Kidney (tissue), 14 donors: ENCODE results near the gene SLC1A5. TPM values are rescaled to one million over a fixed set of nuclear protein-coding genes. Genes with fewer than 3 reads are reported as not detected.
"Not testable (repeated sequence)": the region's sequence is repeated elsewhere in the genome, so short reads cannot be mapped to it uniquely, and the experiment has no call there.

ENCODE experiments used
- DNase-seq, 5 donors: peaks; one replicate each; pipeline ENCODE4 v3.0.0-alpha.2; 2013 to 2020
- FAIRE-seq: peaks from 2 replicates; lab custom pipeline; 2012; peaks lifted over from hg19 to GRCh38; lab: Jason Lieb, UNC
- H3K27ac ChIP-seq, 2 donors: one replicate each; pipeline ENCODE4 v1.7.0; 2013; ENCODE audit warnings: low read depth in 2 of 2, low read length in 2 of 2, inconsistent platforms in 1 of 2
- H3K27me3 ChIP-seq: one replicate; pipeline ENCODE4 v1.7.1; 2013; ENCODE audit warnings: low read length, inconsistent platforms; ENCODE audit not compliant: control insufficient read depth, insufficient read depth
- H3K36me3 ChIP-seq, 3 donors: one replicate each; pipeline versions ENCODE4 v1.7.0 to v1.7.1; 2013; ENCODE audit warnings: low read length in 3 of 3, control low read depth in 1 of 3, inconsistent platforms in 1 of 3; ENCODE audit not compliant: insufficient read depth in 3 of 3, control insufficient read depth in 2 of 3
- H3K4me1 ChIP-seq, 3 donors: one replicate each; pipeline versions ENCODE4 v1.7.0 to v1.7.1; 2013; ENCODE audit warnings: low read length in 3 of 3, inconsistent platforms in 1 of 3, low read depth in 1 of 3; ENCODE audit not compliant: control insufficient read depth in 2 of 3, insufficient read depth in 2 of 3
- H3K4me3 ChIP-seq, 3 donors: one replicate each; pipeline versions ENCODE4 v1.7.0 to v1.8.1; 2013; ENCODE audit warnings: low read length in 3 of 3, control low read depth in 1 of 3, inconsistent platforms in 1 of 3
- H3K9ac ChIP-seq, 3 donors: one replicate each; pipeline versions ENCODE4 v1.7.0 to v1.7.1; 2013; ENCODE audit warnings: low read length in 3 of 3, control low read depth in 1 of 3, inconsistent platforms in 1 of 3
- H3K9me3 ChIP-seq, 3 donors: one replicate each; pipeline versions ENCODE4 v1.7.0 to v1.7.1; 2013; ENCODE audit warnings: low read length in 3 of 3, control low read depth in 1 of 3, inconsistent platforms in 1 of 3; ENCODE audit not compliant: control insufficient read depth in 2 of 3, insufficient read depth in 1 of 3
- intact Hi-C: fragments of 100-400 bp; cut with DNase I; formaldehyde crosslinking; loops from one replicate; pipeline ENCODE4 v1.11.1; 2022
- polyA plus RNA-seq: library from polyadenylated mRNA; stranded (reverse); fragments of 350-450 nt; fragmentation: Illumina TruSeq; extraction: RNeasy Lipid Tissue Mini Kit (QIAGEN cat#74804); gene quantifications from one replicate; pipeline ENCODE4 v1.2.3, GENCODE V29; 2014; ENCODE audit warnings: low read depth, low replicate concordance; ENCODE audit not compliant: insufficient read depth
- total RNA-seq: library from RNA; stranded (reverse); fragmentation: NEBNext Ultra II Directional; extraction: Animal tissue kit (Norgen Biotek cat#: 25700); gene quantifications from one replicate; pipeline ENCODE4 v1.2.1, GENCODE V29; 2021
- TF ChIP-seq, protein P1 (sequence below): IDR thresholded peaks from 3 replicates; pipeline ENCODE4 v1.5.1; 2012; ENCODE audit warnings: mild to moderate bottlenecking, moderate library complexity, borderline replicate concordance; ENCODE audit not compliant: insufficient read depth; ENCODE audit errors: extremely low read depth
- donor health status: control.
- donor health status: control.
- donor health status: control.
- donor health status: control.
- donor health status: control.
- donor health status: DM: yes; HTN: yes; CAD: no.
- donor health status: Normal renal cell carcinoma (clear cell type).

SLC1A5 gene
- total and polyA plus RNA-seq, 2 donors from 2014 or later: 42.1 to 93.9 TPM

DNA sequence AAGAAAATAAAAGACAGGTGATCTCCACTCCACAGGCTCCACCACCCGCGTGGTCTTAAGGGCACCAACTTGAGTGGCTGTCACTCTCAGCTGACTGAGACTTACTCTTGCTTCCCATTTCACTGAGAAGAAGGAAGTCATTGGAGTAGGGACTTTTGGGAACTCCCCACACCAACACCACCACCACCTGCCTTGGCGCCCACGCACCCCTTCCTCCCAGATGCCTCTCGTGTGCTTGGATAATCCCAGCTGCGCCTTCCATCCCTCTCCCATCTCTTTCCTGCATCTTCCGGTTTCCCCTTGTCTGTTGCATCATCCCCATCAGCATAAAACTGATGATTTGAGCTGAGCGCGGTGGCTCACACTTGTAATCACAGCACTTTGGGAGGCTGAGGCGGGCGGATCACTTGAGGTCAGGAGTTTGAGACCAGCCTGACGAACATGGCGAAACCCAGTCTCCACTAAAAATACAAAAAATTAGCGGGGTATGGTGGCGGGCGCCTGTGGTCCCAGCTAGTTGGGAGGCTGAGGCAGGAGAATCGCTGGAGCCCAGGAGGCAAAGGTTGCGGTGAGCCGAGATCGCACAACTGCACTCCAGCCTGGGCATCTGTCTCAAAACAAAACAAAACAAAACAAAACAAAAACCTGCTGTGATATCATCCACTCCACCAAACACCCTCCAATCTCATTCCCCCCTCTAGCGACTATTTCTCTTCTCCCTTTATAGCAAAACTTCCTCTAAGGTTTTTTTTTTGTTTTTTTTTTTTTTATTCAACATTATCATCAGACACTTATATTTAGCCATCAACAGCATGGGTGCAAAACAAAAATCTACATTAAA, 36.7 kb upstream of the SLC1A5 start:
- no peaks in the 10 kb centered on the region for H3K9me3 ChIP-seq
- intact Hi-C loops: no loop called here
- no peak for DNase-seq
- TF ChIP-seq, protein P1, sequence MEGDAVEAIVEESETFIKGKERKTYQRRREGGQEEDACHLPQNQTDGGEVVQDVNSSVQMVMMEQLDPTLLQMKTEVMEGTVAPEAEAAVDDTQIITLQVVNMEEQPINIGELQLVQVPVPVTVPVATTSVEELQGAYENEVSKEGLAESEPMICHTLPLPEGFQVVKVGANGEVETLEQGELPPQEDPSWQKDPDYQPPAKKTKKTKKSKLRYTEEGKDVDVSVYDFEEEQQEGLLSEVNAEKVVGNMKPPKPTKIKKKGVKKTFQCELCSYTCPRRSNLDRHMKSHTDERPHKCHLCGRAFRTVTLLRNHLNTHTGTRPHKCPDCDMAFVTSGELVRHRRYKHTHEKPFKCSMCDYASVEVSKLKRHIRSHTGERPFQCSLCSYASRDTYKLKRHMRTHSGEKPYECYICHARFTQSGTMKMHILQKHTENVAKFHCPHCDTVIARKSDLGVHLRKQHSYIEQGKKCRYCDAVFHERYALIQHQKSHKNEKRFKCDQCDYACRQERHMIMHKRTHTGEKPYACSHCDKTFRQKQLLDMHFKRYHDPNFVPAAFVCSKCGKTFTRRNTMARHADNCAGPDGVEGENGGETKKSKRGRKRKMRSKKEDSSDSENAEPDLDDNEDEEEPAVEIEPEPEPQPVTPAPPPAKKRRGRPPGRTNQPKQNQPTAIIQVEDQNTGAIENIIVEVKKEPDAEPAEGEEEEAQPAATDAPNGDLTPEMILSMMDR: no peak
- no peaks in the 10 kb centered on the region for H3K36me3 ChIP-seq
- FAIRE-seq: no peak
- no peak overlapping the region for H3K9ac ChIP-seq
- H3K27me3 ChIP-seq: no peaks in the 10 kb centered on the region
- no peak overlapping the region for H3K4me3 ChIP-seq
- no peaks in the 10 kb centered on the region for H3K4me1 ChIP-seq
- H3K27ac ChIP-seq: no peak overlapping the region

DNA sequence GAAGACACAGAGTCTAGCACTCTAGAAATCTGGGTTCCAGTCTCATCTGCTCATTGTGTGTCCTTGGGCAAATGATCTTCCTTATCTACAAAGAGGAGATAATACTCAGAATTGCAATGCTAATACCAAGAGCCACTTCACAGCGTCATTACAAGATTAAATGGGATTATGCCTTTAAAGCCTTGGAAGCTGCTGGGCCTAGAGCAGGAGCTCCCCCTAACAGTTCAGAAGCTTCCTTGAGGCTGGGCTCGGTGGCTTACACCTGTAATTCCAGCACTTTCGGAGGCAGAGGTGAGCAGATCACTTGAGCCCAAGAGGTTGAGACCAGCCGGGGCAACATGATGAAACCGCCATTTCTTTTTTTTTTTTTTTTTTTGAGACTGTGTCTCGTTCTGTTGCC, 34.7 kb upstream of the SLC1A5 start:
- intact Hi-C loops: no loop called here
- H3K4me3 ChIP-seq: no peak overlapping the region
- H3K9me3 ChIP-seq: no peaks in the 10 kb centered on the region
- no peaks in the 10 kb centered on the region for H3K27me3 ChIP-seq
- DNase-seq: no peak
- no peaks in the 10 kb centered on the region for H3K4me1 ChIP-seq
- TF ChIP-seq, protein P1: no peak
- no peaks in the 10 kb centered on the region for H3K36me3 ChIP-seq
- no peak overlapping the region for H3K27ac ChIP-seq
- no peak for FAIRE-seq
- H3K9ac ChIP-seq: no peak overlapping the region

DNA sequence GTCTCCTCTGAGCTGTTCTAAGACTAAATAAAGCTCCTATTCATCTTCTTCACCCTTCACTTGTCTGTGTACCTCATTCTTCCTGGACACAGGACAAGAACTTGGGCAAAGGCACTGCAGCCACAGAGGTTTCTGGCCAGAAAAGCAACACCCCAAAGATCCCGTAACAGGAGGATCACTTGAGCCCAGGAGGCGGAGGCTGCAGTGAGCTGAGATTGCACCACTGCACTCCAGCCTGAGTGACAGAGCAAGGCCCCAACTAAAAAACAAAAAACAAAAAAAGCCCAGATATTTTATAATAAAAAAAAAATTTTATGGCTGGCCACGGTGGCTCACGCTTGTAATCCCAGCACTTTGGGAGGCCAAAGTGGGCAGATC, 34.0 kb upstream of the SLC1A5 start:
- H3K9me3 ChIP-seq, H3K27me3 ChIP-seq, H3K4me3 ChIP-seq, H3K36me3 ChIP-seq, FAIRE-seq, intact Hi-C loops, H3K4me1 ChIP-seq, DNase-seq, H3K9ac ChIP-seq, H3K27ac ChIP-seq: not testable (repeated sequence)

DNA sequence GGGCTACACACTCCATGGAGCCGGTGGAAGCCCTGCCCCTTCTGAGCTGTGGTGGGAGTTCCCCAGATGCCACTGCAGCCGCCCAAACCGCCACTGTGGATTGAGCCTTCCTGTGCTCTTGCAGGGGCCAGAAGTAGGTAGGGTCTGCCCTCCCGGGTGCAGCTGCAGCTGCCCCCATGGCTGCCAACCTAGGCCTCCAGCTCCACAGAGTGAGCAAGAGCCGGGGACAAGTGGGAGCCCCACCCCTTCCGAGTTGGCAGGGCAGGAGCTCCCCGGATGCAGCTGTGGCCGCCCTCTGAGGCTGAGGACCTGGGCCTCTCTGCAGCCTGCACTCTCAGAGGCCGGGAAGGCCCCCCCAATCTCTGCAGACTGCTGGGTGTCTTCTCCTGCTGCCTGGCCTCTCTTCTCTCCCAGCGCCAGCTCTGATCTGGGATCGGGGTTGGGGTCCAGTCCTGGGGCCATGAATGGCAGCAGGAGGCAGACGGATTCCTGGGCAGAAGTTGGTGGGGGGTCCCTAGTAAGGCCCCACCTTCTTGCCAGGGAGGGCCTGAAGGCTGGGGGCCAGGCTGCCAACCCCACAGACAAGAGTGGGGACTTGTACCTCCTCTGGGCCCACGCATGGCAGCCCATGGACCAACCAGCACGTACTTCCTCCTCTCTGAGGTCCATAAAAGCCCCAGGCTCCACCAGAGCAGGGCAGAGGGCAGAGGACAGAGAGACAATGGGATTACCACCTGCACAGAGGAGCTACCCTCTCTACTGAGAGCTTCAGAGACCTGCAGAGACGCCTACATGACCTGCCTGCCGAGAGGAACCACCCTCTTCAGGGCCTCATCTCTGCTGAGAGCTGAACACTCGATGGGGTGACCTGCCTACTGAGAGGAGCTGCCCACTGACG, 33.4 kb upstream of the SLC1A5 start:
- no peak overlapping the region for H3K9ac ChIP-seq
- no peak overlapping the region for H3K27ac ChIP-seq
- H3K4me3 ChIP-seq: no peak overlapping the region
- no peaks in the 10 kb centered on the region for H3K27me3 ChIP-seq
- no peaks in the 10 kb centered on the region for H3K9me3 ChIP-seq
- peak in 1 of 5 donors; percentile 52 for DNase-seq
- H3K4me1 ChIP-seq: no peaks in the 10 kb centered on the region
- TF ChIP-seq, protein P1: no peak
- H3K36me3 ChIP-seq: no peaks in the 10 kb centered on the region
- no peak for FAIRE-seq
- intact Hi-C loops: no loop called here
